Nephron (organoid): ENCODE results near the gene TMEM233.

ENCODE experiments used
- H3K27ac Mint-ChIP-seq, 3 experiments: 2 replicates each; pipeline ENCODE4 v1.8.0; 2020; ENCODE audit warnings: mixed read lengths in 3 of 3, mild to moderate bottlenecking in 2 of 3, moderate library complexity in 1 of 3
- H3K27me3 Mint-ChIP-seq: 2 replicates; pipeline ENCODE4 v1.8.0; 2021; ENCODE audit warnings: low read depth, mild to moderate bottlenecking, moderate library complexity, mixed read lengths
- H3K36me3 Mint-ChIP-seq: 2 replicates; pipeline ENCODE4 v1.8.0; 2020; ENCODE audit warnings: low read depth, mixed read lengths
- H3K4me1 Mint-ChIP-seq: 2 replicates; pipeline ENCODE4 v1.8.0; 2020; ENCODE audit warnings: mixed read lengths
- H3K4me3 Mint-ChIP-seq, 3 experiments: 2 replicates each; pipeline ENCODE4 v1.8.0; 2020; ENCODE audit warnings: mild to moderate bottlenecking in 3 of 3, mixed read lengths in 3 of 3, moderate library complexity in 2 of 3
- H3K9me3 Mint-ChIP-seq: 2 replicates; pipeline ENCODE4 v1.8.0; 2020; ENCODE audit warnings: mixed read lengths
- CTCF ChIP-seq, 3 experiments: fragments of 200-600 bp; sonication (generic); IDR thresholded peaks; one replicate each; pipeline ENCODE4 v1.5.0; 2021; ENCODE audit warnings: antibody characterized with exemption in 3 of 3; ENCODE audit not compliant: unreplicated experiment in 3 of 3

The TMEM233 gene

GRCh38 chr12:119681728-119682638 is 88.4 kb downstream of the TMEM233 start:
- Mint-ChIP-seq H3K36me3 (peaks cover 60% of the 10 kb centered on the region), H3K9me3 (no peaks in the 10 kb centered on the region), H3K27ac (peak overlapping the region; percentile 93 to 96 (median 94)), H3K27me3 (no peaks in the 10 kb centered on the region), H3K4me1 (peaks cover 38% of the 10 kb centered on the region), H3K4me3 (peak overlapping the region in 1 of 3 experiments; percentile 12)
- TF ChIP-seq CTCF (IDR thresholded peaks at IDR 0.05; ENCODE audit: unreplicated experiment in 3 of 3) = no peak

GRCh38 chr12:119682639-119683252 is 89.2 kb downstream of the TMEM233 start:
- H3K9me3 Mint-ChIP-seq = no peaks in the 10 kb centered on the region
- H3K27ac Mint-ChIP-seq = peak overlapping the region; percentile 93 to 96 (median 94)
- H3K36me3 Mint-ChIP-seq = peaks cover 62% of the 10 kb centered on the region

GRCh38 chr12:119683413-119683812 is 89.8 kb downstream of the TMEM233 start:
- Mint-ChIP-seq H3K4me1 (peaks cover 44% of the 10 kb centered on the region), H3K27me3 (no peaks in the 10 kb centered on the region), H3K36me3 (peaks cover 55% of the 10 kb centered on the region), H3K27ac (peak overlapping the region; percentile 93 to 96 (median 94)), H3K4me3 (peak overlapping the region in 1 of 3 experiments; percentile 30), H3K9me3 (no peaks in the 10 kb centered on the region)
- no peak for TF ChIP-seq CTCF (IDR thresholded peaks at IDR 0.05; ENCODE audit: unreplicated experiment in 3 of 3)

More at GRCh38 chr12:119682639-119683252, 89.2 kb downstream of the TMEM233 start:
- Mint-ChIP-seq H3K4me3 (no peak overlapping the region), H3K4me1 (peaks cover 43% of the 10 kb centered on the region), H3K27me3 (no peaks in the 10 kb centered on the region)
- no peak for TF ChIP-seq CTCF (IDR thresholded peaks at IDR 0.05; ENCODE audit: unreplicated experiment in 3 of 3)

GRCh38 chr12:119683816-119684215 is 90.2 kb downstream of the TMEM233 start:
- no peak for TF ChIP-seq CTCF (IDR thresholded peaks at IDR 0.05; ENCODE audit: unreplicated experiment in 3 of 3)
- H3K9me3 Mint-ChIP-seq = no peaks in the 10 kb centered on the region
- H3K27me3 Mint-ChIP-seq = no peaks in the 10 kb centered on the region
- peak overlapping the region; percentile 93 to 96 (median 94) for H3K27ac Mint-ChIP-seq
- H3K4me3 Mint-ChIP-seq = peak overlapping the region in 1 of 3 experiments; percentile 30
- peaks cover 51% of the 10 kb centered on the region for H3K36me3 Mint-ChIP-seq
- H3K4me1 Mint-ChIP-seq = peaks cover 44% of the 10 kb centered on the region

- Mint-ChIP-seq H3K9me3 (no peaks in the 10 kb centered on the region), H3K4me3 (peak overlapping the region in 2 of 3 experiments; percentile 1 to 37), H3K27me3 (no peaks in the 10 kb centered on the region), H3K36me3 (peaks cover 41% of the 10 kb centered on the region), H3K4me1 (peaks cover 44% of the 10 kb centered on the region), H3K27ac (peak overlapping the region; percentile 93 to 96 (median 94))
- TF ChIP-seq CTCF (IDR thresholded peaks at IDR 0.05; ENCODE audit: unreplicated experiment in 3 of 3) = no peak
These were observed 91.3 kb downstream of the TMEM233 start for GRCh38 chr12:119684711-119685369.
